Urothelium cell line (cell line): ENCODE results near the gene PRELID3B.

Source experiments
- DNase-seq: peaks from one replicate; pipeline ENCODE4 v3.0.0; 2011; ENCODE audit warnings: low spot score, mixed read lengths
- FAIRE-seq: peaks from 2 replicates; lab custom pipeline; 2011; peaks lifted over from hg19 to GRCh38; lab: Jason Lieb, UNC

PRELID3B gene

DNA sequence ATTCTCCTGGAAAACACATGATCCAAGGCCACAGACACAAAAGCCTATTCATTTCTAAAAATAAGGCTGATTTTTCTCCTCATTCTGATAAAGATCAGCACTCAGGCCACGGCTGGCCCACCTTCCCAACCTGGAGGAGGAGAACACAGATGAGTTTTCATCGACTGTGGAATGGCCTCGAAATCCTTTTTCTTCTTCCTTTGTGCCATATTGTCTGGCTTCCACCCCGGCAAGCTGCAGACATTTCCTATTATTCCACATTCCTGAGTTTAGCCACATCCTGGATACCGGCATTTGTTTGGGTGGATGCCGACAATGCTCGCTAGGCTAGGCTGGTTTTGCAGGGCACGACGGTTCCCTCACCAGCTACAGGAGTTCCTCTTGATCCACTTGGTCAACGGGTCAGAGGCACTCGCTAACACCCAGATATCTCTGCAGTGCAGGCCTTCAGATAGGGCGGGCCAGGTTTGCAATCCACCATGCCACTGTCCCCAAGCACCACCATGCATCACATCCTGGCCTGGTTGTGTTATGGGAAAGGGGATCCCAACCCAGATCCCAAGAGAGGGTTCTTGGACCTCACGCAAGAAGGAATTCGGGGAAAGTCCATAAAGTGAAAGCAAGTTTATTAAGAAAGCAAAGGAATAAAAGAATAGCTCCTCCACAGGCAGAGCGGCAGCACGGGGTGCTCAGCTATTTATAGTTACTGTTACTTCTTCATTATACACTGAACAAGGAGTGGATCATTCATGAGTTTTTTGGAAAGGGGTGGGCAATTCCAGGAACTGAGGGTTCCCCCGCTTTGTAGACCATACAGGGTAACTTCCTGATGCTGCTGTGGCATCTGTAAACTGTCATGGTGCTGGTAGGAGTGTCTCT, 31.4 kb downstream of the PRELID3B start:
- FAIRE-seq = peak; percentile 56

DNA sequence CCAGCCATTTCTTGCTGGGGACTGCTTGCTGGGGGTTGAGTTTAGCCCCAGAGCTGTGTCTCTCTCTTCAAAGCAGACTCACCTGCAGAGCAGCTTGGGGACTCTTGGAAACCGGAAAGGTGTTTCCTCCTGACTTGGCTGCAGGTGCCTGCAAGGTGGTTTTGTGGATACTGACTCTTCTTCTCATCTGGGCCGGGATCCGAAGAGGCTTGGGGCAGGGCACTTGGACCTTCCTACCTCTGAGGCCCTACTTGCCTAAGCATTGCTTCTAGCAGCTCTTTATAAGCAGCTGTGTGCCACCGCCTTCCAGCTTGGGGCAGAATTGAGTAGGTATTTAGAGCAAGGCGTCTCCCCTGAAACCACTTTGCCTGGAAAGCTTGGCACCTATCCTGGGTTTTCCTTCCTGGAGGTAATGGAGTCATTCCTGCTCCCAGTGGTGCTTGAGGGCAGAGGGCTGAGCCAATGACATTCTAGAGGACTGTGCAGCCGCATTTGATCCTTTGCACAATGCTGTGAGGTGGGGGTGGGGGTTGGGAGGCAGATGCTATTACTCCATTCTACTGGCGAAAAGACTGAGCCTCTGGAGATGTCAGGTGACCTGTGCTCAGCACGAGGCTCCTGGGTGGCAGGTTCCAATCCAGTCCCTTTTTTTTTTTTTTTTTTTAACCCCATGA, 32.1 kb downstream of the PRELID3B start:
- FAIRE-seq (no peak), DNase-seq (peak; percentile 50)

More for the DNA sequence above, 31.4 kb downstream of the PRELID3B start:
- peak; percentile 89 for DNase-seq

DNA sequence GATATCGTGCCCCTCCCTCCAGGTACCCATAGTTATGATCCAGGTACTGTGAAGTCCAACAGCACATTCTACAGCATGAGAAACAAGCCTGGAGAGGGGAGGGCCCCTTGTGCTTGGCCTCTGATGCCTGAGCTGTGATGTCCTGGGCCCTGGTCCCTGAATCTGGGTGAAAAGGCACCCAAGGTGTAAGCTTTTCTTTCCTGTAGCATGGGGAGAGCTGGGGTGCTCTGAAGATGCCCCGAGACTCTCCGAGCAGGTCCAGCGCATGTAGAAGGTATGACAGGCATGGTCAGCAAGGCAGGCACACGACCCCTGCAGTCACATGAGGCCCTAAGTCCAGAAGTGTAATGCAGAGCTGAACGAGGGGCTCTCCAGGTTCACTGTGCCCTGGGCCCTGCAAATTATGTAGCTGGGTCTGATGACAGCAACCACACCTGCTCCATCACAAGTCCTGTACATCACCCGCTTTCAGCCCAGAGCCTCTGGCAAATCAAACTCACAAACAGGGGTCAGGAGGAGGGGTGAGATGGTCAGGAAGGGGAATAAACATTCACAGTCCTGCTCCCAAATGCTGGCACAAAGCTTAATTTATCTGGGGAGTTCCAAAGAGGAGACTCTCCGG, 33.8 kb downstream of the PRELID3B start:
- FAIRE-seq (no peak), DNase-seq (no peak)

DNA sequence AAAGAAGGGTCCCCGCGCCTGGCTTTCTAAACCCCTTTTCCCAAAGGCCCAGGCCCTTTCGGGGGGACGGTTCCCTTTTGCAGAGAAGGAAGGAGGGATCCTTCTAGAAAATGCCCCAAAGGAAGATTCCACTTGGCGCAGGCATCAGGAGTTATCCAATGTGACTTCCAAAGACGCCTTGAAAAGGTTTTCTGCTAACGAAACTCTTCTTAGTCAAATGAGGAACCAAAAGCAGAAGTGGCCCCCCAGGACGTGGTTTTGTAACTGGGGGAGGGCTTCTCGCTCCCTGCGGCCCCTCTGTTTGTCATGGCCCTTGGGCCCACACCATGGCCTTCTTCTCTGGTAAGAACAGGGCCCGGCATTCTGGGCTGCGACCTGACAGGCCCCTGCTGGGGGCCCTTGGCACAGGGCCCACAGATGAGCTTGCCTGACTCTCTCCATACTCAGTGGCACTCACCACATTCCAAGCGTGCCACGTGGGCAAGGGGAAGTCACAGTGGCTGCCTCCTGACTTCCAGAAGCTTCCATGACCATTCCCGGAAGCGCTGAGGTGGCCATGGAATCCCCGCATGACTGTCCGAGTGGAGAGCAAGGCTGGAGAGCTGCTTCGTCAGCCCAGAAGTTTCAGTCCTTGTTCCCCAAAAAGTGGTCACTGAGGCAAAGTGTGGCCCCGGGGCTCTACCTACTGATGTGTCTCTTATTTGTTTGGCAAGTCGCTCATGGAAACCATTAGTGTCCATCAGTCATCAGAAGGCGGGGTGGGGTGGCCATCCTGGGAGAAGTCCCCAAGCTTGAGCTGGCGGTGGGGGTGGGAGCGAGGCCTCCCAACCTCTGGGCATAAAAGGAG, 34.7 kb downstream of the PRELID3B start:
- FAIRE-seq = no peak
- DNase-seq = no peak

DNA sequence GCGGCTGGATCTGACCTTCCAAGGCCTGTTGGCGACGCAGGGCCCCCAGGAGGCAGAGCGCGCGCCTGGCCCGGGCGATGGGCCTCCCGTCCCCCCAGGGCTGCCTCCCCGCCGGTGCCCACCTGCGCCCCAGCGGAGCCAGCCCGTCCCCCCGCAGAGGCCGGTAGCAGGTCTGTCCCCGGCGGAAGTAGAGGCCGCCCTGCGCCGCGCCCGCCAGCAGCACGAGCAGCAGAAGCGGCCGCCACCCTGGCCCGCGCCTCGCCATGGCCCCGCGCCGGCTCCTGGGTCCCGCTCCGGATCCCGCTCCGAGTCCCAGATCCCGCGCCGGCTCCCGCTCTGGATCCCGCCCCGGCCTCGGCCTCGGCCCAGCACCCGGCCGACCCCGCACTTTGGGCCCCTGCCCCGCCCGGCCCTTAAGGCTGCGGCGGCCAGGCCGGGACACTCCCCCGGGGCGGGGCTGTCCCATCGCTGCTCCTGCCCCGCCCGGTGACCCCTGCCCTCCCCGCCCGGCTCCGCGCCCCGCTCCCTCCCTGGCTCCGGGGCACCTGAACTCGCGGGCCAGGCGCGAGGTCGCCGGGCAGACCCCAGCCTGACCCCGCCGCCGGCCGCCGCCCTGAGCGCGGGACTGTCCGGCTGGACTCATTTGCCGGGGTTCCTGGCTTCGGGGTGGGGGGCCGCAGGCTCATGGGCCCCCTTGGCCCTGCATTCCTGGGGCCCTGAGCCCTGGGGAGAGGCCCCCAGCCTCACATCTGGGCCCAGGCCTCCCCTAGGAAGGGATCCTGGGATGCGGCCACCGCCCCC, 35.5 kb downstream of the PRELID3B start, which contains the start of gene CTSZ:
Gene CTSZ, minus strand, starts transcription at position 391 of the 801 bp plus-strand sequence. Its CDS starts 126 bp downstream, at position 265.
- DNase-seq (peak; percentile 91), FAIRE-seq (no peak)

DNA sequence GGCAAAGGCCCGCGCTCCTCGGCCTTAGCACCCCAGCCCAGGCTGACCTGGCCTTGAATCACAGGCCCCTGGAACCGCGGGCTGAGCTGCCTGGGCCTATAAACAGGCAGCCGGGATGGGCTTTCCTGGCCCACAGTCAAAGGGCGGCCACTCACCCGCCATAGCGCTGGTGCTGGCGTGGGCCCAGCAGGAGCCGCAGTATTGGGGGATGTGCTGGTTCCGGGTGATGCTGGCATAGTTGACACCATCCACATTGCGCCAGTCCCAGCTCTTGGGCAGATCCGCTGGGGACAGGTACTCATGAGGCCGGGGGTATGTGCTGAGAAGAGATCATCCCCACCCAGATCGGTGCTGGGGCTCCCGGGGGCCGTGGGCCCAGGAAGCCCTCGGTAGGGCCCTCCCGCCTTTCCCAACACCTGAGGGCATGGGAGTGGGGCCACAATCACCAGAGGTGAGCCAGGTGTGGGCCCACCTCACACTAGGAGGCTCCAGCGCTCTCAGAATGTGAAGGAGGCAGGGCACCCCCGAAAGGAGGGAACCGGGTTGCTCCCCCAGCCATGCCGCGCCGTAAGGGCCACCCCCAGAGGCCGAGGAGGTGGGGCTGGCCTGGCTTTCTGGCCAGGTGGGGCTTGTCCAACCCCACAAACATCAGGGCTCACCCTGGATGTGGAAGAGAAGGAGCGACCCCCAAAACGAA, 36.3 kb downstream of the PRELID3B start:
- DNase-seq (peak; percentile 60), FAIRE-seq (no peak)

DNA sequence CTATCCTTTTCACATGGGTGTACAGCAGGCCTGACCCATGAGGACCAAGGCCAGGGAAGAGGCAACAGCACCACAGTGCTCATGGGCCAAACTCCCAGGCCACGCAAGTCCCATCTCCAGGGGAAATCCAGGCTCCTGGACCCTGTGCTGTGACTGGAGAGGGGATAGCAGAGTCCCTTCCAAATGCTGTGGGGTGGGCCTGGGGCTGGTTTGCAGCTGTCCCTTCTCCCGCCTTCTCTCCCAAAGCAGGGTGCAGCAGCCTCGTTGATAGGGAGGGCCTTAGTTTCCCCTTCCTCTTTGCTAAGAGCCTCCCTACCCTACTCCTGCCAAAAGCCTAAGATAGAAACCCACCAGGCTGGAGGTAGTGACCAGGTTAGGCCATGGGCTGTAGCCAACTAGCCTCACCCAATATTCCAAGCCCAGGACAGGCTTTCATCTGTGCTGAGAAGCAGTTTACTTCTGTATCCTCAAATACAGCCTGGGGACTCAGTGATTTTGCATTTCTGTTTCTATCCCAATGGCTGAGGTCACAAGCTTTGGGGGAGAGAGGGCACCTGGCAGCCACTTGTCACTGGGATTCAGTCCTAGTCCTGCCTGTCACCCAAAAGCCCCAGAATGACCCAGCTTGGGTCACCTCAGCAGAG, 36.9 kb downstream of the PRELID3B start:
- DNase-seq (no peak), FAIRE-seq (no peak)

DNA sequence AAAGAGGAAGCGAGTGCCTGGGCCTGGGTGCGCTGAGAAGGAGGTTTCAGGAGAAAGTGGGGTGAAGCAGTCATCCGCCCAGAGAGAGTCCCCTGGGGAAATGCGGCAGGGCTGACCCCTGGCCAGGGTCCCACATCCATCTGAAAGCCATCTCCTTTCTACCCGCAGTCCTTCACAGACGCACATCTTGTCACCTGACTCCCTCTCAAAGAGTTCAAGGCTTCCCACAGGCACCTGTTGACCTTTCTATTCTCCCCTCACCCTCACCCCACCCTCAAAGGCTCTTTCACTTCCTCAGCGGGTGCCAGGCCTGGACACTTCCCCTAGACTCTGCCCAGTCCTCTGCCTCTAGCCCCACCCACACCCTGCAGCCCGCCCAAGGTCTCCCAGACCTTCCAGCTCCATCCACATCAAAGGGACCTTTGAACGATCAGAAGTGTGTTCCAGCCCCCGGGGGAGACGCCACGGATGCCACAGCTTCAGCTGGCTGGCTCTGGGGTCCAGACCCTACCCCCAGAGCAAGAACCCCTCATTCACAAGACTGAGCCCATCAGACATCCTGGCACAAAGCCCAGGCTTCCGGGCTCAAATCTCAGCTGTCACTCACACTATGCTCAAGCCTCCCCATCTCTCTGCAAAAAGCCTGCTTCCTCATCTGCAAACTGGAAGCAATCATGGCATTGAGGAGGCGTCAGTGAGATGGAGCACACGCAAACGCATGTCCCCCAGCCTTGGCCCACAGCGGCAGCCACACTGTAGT, 37.6 kb downstream of the PRELID3B start:
- no peak for FAIRE-seq
- DNase-seq = no peak

DNA sequence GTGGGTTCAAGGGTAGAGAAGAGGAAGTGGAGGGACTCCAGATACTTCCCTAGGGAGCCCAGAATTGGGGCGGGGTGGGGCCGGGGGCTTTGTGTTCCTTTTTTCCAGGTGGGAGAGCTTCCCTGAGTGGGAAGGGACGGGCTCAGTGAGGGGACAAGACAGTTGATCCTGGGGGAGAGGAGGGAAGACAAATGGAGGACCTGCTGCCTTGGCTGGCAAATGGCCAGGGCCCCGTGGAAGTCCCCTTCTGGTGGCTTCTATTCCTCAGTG, 38.2 kb downstream of the PRELID3B start:
- no peak for FAIRE-seq

DNA sequence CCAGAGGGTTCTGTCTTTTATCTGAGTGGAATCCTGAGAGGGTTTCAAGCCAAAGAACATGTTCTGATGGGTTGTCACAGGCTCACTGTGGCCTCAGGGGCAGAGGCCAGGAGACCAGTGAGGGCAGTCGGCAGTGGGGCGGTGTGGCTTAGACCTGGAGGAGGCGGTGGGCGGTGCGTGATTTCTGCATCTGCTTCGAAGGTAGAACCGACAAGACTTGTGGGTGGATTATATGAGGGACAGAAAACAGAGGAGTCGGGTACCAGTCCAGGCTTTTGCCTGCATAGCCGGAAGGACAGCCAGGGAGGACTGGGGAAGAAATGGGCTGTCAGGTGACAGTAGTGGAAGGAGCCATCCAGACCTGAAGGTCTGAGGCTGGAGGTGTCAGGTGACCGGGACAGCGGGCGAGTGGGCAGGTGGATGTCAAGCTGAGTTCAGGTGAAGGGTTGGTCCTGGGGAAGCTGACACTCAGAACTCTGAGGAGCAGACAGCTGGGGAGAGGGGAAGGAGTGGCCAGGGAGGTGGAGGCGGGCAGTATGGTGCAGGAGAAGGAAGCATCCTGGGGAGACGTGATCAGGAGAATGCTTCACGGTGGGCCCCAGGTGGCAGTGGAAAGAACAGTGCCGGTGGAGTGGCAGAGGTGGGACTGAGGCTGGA, 38.6 kb downstream of the PRELID3B start:
- DNase-seq = no peak
- no peak for FAIRE-seq

More for the DNA sequence above, 38.2 kb downstream of the PRELID3B start:
- no peak for DNase-seq

DNA sequence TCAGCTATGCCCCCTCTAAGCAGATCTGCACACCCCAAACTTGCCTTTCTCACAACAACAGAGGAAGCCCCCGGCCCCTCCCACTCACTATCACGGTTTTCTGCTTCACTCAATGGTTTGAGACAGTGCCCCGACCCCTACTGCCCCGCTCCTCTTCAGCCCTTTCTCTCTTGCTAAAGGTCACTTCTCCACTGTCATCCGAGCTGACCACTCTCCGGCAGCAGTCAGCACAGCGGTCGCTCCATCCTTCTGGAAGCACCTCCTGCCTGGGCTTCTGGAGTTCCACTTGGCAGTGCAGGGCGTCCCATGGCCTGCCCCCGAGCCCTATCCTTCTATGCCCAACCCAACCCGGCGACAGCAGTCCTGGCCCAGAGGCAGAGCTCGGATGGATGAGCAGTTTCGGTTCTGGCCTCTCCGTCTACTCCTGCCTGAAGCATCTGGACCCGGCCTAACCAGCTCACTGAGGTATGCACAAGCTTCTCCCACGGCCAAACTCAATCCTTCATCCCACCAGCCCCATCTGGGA, 39.6 kb downstream of the PRELID3B start:
- DNase-seq (no peak), FAIRE-seq (no peak)

DNA sequence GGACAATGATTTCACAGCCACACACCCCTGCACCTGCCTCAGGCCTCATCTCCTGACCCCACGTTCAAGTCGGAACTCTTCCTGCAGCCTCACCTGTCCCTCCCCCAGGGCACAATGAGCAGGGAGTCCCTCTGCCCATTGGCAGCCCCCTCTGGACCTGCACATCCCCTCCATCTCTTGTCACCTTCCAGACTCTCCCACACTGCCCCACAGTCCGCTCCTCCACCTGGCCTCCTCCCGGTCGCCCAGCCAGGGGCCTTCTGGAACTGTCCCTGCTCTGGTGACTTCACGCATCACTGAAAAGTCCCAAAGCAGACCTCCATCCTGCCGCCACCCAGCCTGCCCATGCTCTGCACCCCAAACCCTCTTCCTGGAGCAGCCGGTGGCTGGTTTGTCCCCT, 40.2 kb downstream of the PRELID3B start:
- DNase-seq (no peak), FAIRE-seq (no peak)

DNA sequence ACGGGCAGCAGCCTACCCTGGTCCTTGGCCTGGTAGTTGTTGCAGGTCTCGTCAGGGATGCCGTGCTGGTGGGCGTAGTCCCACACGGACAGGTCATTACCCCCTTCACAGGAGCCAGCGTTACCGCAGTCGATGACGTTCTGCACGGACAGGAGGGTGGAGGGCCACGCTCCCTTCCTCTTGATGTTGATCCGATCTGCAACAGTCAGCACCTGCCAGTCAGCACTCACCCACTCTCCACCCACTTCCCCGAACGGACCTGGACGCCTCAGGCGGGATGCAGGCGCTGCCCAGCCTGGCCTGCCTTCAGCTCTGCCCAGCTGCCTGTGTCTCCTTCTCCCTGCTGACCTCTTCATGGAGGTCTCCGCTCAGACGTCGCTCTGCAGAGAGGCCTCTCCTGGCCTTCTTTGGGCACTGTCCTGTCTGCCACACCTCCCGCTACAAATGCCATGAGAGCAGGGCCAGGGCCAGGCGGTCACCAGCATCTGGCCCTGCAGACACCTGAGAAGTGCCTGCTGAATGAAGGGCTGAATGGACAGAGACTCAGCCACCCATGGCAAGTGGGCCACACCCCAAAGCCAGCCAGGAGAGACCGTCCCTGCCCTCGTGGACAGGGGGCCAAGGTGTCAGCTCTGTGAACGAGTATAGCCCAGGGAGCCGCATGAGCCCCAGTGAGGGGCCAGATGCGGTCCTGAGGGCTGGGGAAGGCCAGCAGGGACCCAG, 41.0 kb downstream of the PRELID3B start:
- FAIRE-seq (no peak), DNase-seq (no peak)

DNA sequence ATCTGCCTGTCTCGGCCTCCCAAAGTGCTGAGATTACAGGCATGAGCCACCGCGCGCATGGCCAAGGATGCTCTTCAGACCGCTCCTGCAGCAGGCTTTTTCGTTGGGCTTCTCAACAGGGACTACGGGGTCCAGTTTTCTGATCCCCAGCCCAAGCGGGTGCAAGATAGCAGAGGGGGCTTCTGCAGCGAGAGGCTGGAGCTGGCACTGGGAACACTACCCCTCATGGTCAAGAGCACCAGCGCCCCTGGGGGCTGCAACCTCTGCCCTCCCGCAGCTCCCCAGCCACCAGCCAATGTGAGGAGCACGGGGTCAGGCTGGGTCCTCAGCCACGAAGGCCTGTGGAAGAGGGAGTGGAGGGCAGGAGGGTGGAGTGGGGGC, 41.5 kb downstream of the PRELID3B start:
- DNase-seq = no peak
- FAIRE-seq = no peak

DNA sequence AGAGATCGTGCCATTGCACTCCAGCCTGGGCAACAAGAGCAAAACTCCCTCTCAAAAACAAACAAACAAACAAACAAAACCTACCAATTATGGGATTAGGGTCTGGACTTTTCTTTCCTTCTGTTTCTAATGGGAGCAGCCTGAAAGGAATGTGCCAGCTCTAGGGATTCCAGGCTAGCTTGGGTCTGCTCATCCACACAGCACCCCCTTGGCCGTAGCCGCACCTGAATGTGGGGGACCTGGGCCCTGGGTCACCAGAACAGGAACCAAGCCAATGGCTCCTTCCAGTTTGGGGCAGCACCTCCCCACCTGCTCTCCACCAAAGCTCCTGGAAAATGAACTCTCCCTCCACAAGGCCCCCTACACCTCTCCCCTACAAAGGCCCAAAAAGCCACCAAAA, 42.3 kb downstream of the PRELID3B start:
- no peak for DNase-seq
- FAIRE-seq = no peak

DNA sequence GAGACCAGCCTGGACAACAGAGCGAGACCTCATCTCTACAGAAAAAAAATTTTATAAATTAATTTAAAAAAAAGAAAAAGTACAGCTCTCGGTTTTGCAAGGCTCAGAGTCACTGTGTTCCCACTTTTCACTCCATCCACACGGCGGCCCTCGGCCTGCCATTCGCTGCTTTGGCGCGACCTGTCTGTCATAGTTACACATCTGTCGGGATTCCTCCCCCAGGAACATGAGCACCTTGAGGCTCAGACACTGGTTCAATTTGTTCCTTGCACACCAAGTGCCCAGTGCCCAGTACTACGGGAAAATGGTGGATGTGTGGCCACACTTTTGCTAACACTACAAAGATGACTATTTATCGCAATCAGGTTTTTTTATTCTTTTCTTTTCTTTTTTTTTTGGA, 43.9 kb downstream of the PRELID3B start:
- DNase-seq (no peak), FAIRE-seq (no peak)
